HT1080 (cell line): ENCODE data around the gene PLEKHA1. TPM values are rescaled to one million over a fixed set of nuclear protein-coding genes. Genes with fewer than 3 reads are reported as not detected.

Source experiments
- DNase-seq: peaks from one replicate; pipeline ENCODE4 v3.0.0-alpha.2; 2015; ENCODE audit warnings: low read depth
- total RNA-seq: library from RNA; depleted of rRNA; stranded (reverse); fragments of >200 nt; shearing (Covaris generic); gene quantifications from 2 replicates; pipeline ENCODE4 v1.2.3, GENCODE V29; 2014

Gene PLEKHA1
- total RNA-seq, 1 experiment from 2014 or later = 8.2 TPM

GRCh38 chr10:122375679-122376160 is 1.2 kb downstream of the PLEKHA1 start:
- no peak for DNase-seq

GRCh38 chr10:122376364-122376961 is 2.0 kb downstream of the PLEKHA1 start:
- DNase-seq = no peak

- no peak for DNase-seq
These were observed 4.5 kb downstream of the PLEKHA1 start for GRCh38 chr10:122379041-122379440.

GRCh38 chr10:122379537-122379936 is 5.0 kb downstream of the PLEKHA1 start:
- DNase-seq = no peak

- DNase-seq = no peak
These were observed 6.2 kb downstream of the PLEKHA1 start for GRCh38 chr10:122380703-122381102.

GRCh38 chr10:122381680-122382079 is 7.2 kb downstream of the PLEKHA1 start:
- DNase-seq = no peak

GRCh38 chr10:122386514-122386913 is 12.0 kb downstream of the PLEKHA1 start:
- no peak for DNase-seq

- no peak for DNase-seq
These were observed 13.1 kb downstream of the PLEKHA1 start for GRCh38 chr10:122387572-122387971.

- DNase-seq = no peak
These were observed 13.9 kb downstream of the PLEKHA1 start for GRCh38 chr10:122388287-122388997.

- DNase-seq = no peak
These were observed 15.8 kb downstream of the PLEKHA1 start for GRCh38 chr10:122390271-122390670.

GRCh38 chr10:122390679-122391078 is 16.2 kb downstream of the PLEKHA1 start:
- no peak for DNase-seq

- no peak for DNase-seq
These were observed 17.4 kb downstream of the PLEKHA1 start for GRCh38 chr10:122391875-122392274.

GRCh38 chr10:122392835-122393234 is 18.3 kb downstream of the PLEKHA1 start:
- no peak for DNase-seq

- no peak for DNase-seq
These were observed 18.8 kb downstream of the PLEKHA1 start for GRCh38 chr10:122393288-122393687.

GRCh38 chr10:122402548-122403131 is 28.1 kb downstream of the PLEKHA1 start:
- DNase-seq = no peak

- DNase-seq = no peak
These were observed 30.1 kb downstream of the PLEKHA1 start for GRCh38 chr10:122404576-122404975.

GRCh38 chr10:122407375-122408125 is 33.0 kb downstream of the PLEKHA1 start:
- DNase-seq = no peak

- DNase-seq = no peak
These were observed 38.8 kb downstream of the PLEKHA1 start for GRCh38 chr10:122413327-122413726.

GRCh38 chr10:122417667-122418066 is 43.2 kb downstream of the PLEKHA1 start:
- no peak for DNase-seq

GRCh38 chr10:122419016-122419415 is 44.5 kb downstream of the PLEKHA1 start:
- no peak for DNase-seq

GRCh38 chr10:122419876-122420623 is 45.5 kb downstream of the PLEKHA1 start:
- DNase-seq = no peak
